NCI-H187 treated with DMSO at 0.1 percent for 48 hours (cell line): ENCODE measurements around the gene ARRDC1.
"Not testable (repeated sequence)": the region's sequence is repeated elsewhere in the genome, so short reads cannot be mapped to it uniquely, and the experiment has no call there.

Experiments
- DNase-seq: peaks from one replicate; lab custom pipeline; 2025; lab: John Stamatoyannopoulos, UW

ARRDC1 gene

GRCh38 chr9:137613738-137614523 lies 8.4 kb downstream of the ARRDC1 start:
- no peak for DNase-seq

GRCh38 chr9:137614631-137615386 lies 9.3 kb downstream of the ARRDC1 start:
- DNase-seq, result no peak

GRCh38 chr9:137615387-137615871 lies 9.9 kb downstream of the ARRDC1 start:
- no peak for DNase-seq

- DNase-seq, result no peak
Observed at GRCh38 chr9:137618105-137619067, 12.9 kb downstream of the ARRDC1 start, which contains the start of gene EHMT1. EHMT1 (plus strand) TSS chr9:137619005; CDS start chr9:137619029, 24 bp downstream.

- DNase-seq, result no peak
Observed at GRCh38 chr9:137619240-137620047, 14.0 kb downstream of the ARRDC1 start.

GRCh38 chr9:137620048-137620405 lies 14.5 kb downstream of the ARRDC1 start:
- DNase-seq, result no peak

GRCh38 chr9:137620581-137620980 lies 15.1 kb downstream of the ARRDC1 start:
- DNase-seq, result no peak

GRCh38 chr9:137621131-137621757 lies 15.8 kb downstream of the ARRDC1 start:
- no peak for DNase-seq

GRCh38 chr9:137622211-137622610 lies 16.7 kb downstream of the ARRDC1 start:
- DNase-seq, result not testable (repeated sequence)

GRCh38 chr9:137626464-137626863 lies 21.0 kb downstream of the ARRDC1 start:
- DNase-seq, result no peak

- not testable (repeated sequence) for DNase-seq
Observed at GRCh38 chr9:137627406-137627805, 21.9 kb downstream of the ARRDC1 start.

- DNase-seq, result no peak
Observed at GRCh38 chr9:137630126-137630525, 24.6 kb downstream of the ARRDC1 start.

- no peak for DNase-seq
Observed at GRCh38 chr9:137630679-137631078, 25.2 kb downstream of the ARRDC1 start.

- DNase-seq, result no peak
Observed at GRCh38 chr9:137631345-137632229, 26.1 kb downstream of the ARRDC1 start.

- no peak for DNase-seq
Observed at GRCh38 chr9:137632230-137633161, 27.0 kb downstream of the ARRDC1 start.

GRCh38 chr9:137634016-137634415 lies 28.5 kb downstream of the ARRDC1 start:
- DNase-seq, result no peak

GRCh38 chr9:137638680-137639079 lies 33.2 kb downstream of the ARRDC1 start:
- DNase-seq, result no peak

- DNase-seq, result no peak
Observed at GRCh38 chr9:137639303-137640051, 34.0 kb downstream of the ARRDC1 start.
